ENCODE data around the gene PEX11A. TPM values are rescaled to one million over a fixed set of nuclear protein-coding genes. Genes with fewer than 3 reads are reported as not detected.

Gene PEX11A
- total and polyA plus RNA-seq, 8 donors: 2.3 to 11.2 (median 6.8) TPM; not detected in 1

GRCh38 chr15:89632563-89633430 is 57.8 kb downstream of the PEX11A start:
- TF ChIP-seq POLR2AphosphoS5 (IDR thresholded peaks at IDR 0.05) (no peak), CTCF (IDR thresholded peaks at IDR 0.05) (no peak), EP300 (IDR thresholded peaks at IDR 0.05) (no peak), POLR2A (IDR thresholded peaks at IDR 0.05) (no peak)
- intact Hi-C loops (cut with DNase I; ENCODE audit: low total_unique reads): no loop called here
- Histone ChIP-seq H3K27ac (no peak overlapping the region), H3K36me3 (peaks cover 13 to 63% (median 59%) of the 10 kb centered on the region in 4 donors), H3K27me3 (no peaks in the 10 kb centered on the region), H3K4me3 (no peak overlapping the region), H3K4me1 (no peaks in the 10 kb centered on the region), H3K9me3 (no peaks in the 10 kb centered on the region)
- WGBS, 5 donors: 86 to 96% (median 89%) methylated on average over 15 to 18 of the region's 18 CpGs
- DNase-seq: peak in 1 of 2 donors; percentile 52

GRCh38 chr15:89631902-89632264 is 58.7 kb downstream of the PEX11A start:
- TF ChIP-seq POLR2AphosphoS5 (IDR thresholded peaks at IDR 0.05): no peak
- no peak for TF ChIP-seq CTCF (IDR thresholded peaks at IDR 0.05)
- no peak for TF ChIP-seq EP300 (IDR thresholded peaks at IDR 0.05)
- TF ChIP-seq POLR2A (IDR thresholded peaks at IDR 0.05): no peak
- no peaks in the 10 kb centered on the region for H3K27me3 ChIP-seq
- DNase-seq: no peak
- no peak overlapping the region for H3K4me3 ChIP-seq
- WGBS, 5 donors: 87 to 92% (median 90%) methylated on average over 9 to 10 of the region's 10 CpGs
- no peak overlapping the region for H3K27ac ChIP-seq
- H3K36me3 ChIP-seq: peaks cover 13 to 72% (median 68%) of the 10 kb centered on the region in 4 donors
- no peaks in the 10 kb centered on the region for H3K9me3 ChIP-seq
- no peaks in the 10 kb centered on the region for H3K4me1 ChIP-seq
- intact Hi-C loops (cut with DNase I; ENCODE audit: low total_unique reads): no loop called here

Small RNA genes within 50 kb of the gene (small RNA-seq; reads per million reads assigned to genes)
- gene RNU6-132P: 0 reads per million in 4 donors

Other genes with a start within 250 kb of the PEX11A start
- gene RHCG, start 194.2 kb downstream of the PEX11A start, total RNA-seq: 10 to 100 TPM in 1 of 5 donors, 1 to 10 TPM in 1, under 1 TPM in 1, not detected in 2; 0.73 to 15.2 (median 5.7) TPM
- gene RHCG, start 194.2 kb downstream of the PEX11A start, polyA plus RNA-seq: 1,000 to 10,000 TPM in 1 of 3 donors, 1 to 10 TPM in 1, under 1 TPM in 1; 0.19 to 1,120 (median 3.1) TPM
- 1 to 10 TPM in 4 of 5 donors, under 1 TPM in 1; 0.92 to 3.5 (median 1.6) TPM for gene TICRR, start 115.3 kb downstream of the PEX11A start, total RNA-seq
- gene TICRR, start 115.3 kb downstream of the PEX11A start, polyA plus RNA-seq: 1 to 10 TPM in 1 of 3 donors, under 1 TPM in 2; 0.15 to 2.8 (median 0.25) TPM
- 10 to 100 TPM in 1 of 5 donors, 1 to 10 TPM in 3, not detected in 1; 3.0 to 13.9 (median 7.9) TPM for gene KIF7, start 35.3 kb downstream of the PEX11A start, total RNA-seq
- gene KIF7, start 35.3 kb downstream of the PEX11A start, polyA plus RNA-seq: 1 to 10 TPM; 1.7 to 2.3 (median 1.7) TPM
- gene PLIN1, start 11.4 kb downstream of the PEX11A start, total RNA-seq: 1 to 10 TPM; 2.2 to 7.6 (median 3.8) TPM
- 1 to 10 TPM in 2 of 3 donors, under 1 TPM in 1; 0.12 to 5.5 (median 1.6) TPM for gene PLIN1, start 11.4 kb downstream of the PEX11A start, polyA plus RNA-seq
- not detected for gene WDR93, start 57 bp upstream of the PEX11A start, total RNA-seq
- gene WDR93, start 57 bp upstream of the PEX11A start, polyA plus RNA-seq: under 1 TPM in 1 of 3 donors, not detected in 2; 0.10 TPM
- gene MESP1, start 60.5 kb upstream of the PEX11A start, total RNA-seq: 10 to 100 TPM in 1 of 5 donors, 1 to 10 TPM in 2, under 1 TPM in 1, not detected in 1; 0.58 to 60.5 (median 2.6) TPM
- 1 to 10 TPM; 1.2 to 1.7 (median 1.3) TPM for gene MESP1, start 60.5 kb upstream of the PEX11A start, polyA plus RNA-seq
- not detected for gene MESP2, start 85.6 kb upstream of the PEX11A start, total RNA-seq
- under 1 TPM in 2 of 3 donors, not detected in 1; 0.43 to 0.56 TPM for gene MESP2, start 85.6 kb upstream of the PEX11A start, polyA plus RNA-seq
- 10 to 100 TPM in 2 of 5 donors, 1 to 10 TPM in 2, under 1 TPM in 1; 0.89 to 41.7 (median 5.2) TPM for gene ANPEP, start 124.1 kb upstream of the PEX11A start, total RNA-seq
- gene ANPEP, start 124.1 kb upstream of the PEX11A start, polyA plus RNA-seq: 1 to 10 TPM; 1.9 to 7.2 (median 5.7) TPM
- 10 to 100 TPM; 14.6 to 90.4 (median 34.5) TPM for gene AP3S2, start 203.2 kb upstream of the PEX11A start, total RNA-seq
- gene AP3S2, start 203.2 kb upstream of the PEX11A start, polyA plus RNA-seq: 10 to 100 TPM in 2 of 3 donors, 1 to 10 TPM in 1; 8.4 to 24.7 (median 23.2) TPM
- 10 to 100 TPM in 4 of 5 donors, 1 to 10 TPM in 1; 1.2 to 24.8 (median 17.4) TPM for gene ARPIN, start 222.2 kb upstream of the PEX11A start, total RNA-seq
- gene ARPIN, start 222.2 kb upstream of the PEX11A start, polyA plus RNA-seq: 10 to 100 TPM in 2 of 3 donors, 1 to 10 TPM in 1; 7.4 to 13.4 (median 11.0) TPM